ENCODE results near the gene THRA. TPM values are rescaled to one million over a fixed set of nuclear protein-coding genes. Genes with fewer than 3 reads are reported as not detected.
A peak's percentile ranks its signal among the peaks of the same experiment; 100 is the strongest.

Gene THRA
- total RNA-seq, 1 donor from 2014 or later = 15.0 TPM

- Mint-ChIP-seq H3K27ac (ENCODE audit: unreplicated experiment) (peak overlapping the region; percentile 1), H3K4me3 (peak overlapping the region; percentile 93), H3K36me3 (ENCODE audit: low read depth) (peaks cover 15% of the 10 kb centered on the region), H3K9me3 (no peaks in the 10 kb centered on the region), H3K27me3 (ENCODE audit: low read depth) (no peaks in the 10 kb centered on the region), H3K4me1 (peaks cover 32% of the 10 kb centered on the region)
- DNase-seq (ENCODE audit: low read depth, low spot score) = no peak
- no peak for TF ChIP-seq CTCF (conservative IDR thresholded peaks at IDR 0.05)
Observed at GRCh38 chr17:40124279-40125141, 61.7 kb downstream of the THRA start.

- H3K27ac Mint-ChIP-seq (ENCODE audit: unreplicated experiment) = no peak overlapping the region
- TF ChIP-seq CTCF (conservative IDR thresholded peaks at IDR 0.05) = peak; percentile 31
- peaks cover 42% of the 10 kb centered on the region for H3K36me3 Mint-ChIP-seq (ENCODE audit: low read depth)
- DNase-seq (ENCODE audit: low read depth, low spot score) = no peak
- H3K4me1 Mint-ChIP-seq = peaks cover 11% of the 10 kb centered on the region
- H3K27me3 Mint-ChIP-seq (ENCODE audit: low read depth) = no peaks in the 10 kb centered on the region
- H3K4me3 Mint-ChIP-seq = peak overlapping the region; percentile 33
- no peaks in the 10 kb centered on the region for H3K9me3 Mint-ChIP-seq
Observed at GRCh38 chr17:40129498-40129897, 66.7 kb downstream of the THRA start.

GRCh38 chr17:40130352-40131042 lies 67.7 kb downstream of the THRA start:
- peak overlapping the region; percentile 57 for H3K27ac Mint-ChIP-seq (ENCODE audit: unreplicated experiment)
- H3K36me3 Mint-ChIP-seq (ENCODE audit: low read depth) = peaks cover 45% of the 10 kb centered on the region
- peaks cover 3% of the 10 kb centered on the region for H3K4me1 Mint-ChIP-seq
- no peaks in the 10 kb centered on the region for H3K27me3 Mint-ChIP-seq (ENCODE audit: low read depth)
- no peak for TF ChIP-seq CTCF (conservative IDR thresholded peaks at IDR 0.05)
- H3K4me3 Mint-ChIP-seq = peak overlapping the region; percentile 64
- DNase-seq (ENCODE audit: low read depth, low spot score) = no peak
- H3K9me3 Mint-ChIP-seq = no peaks in the 10 kb centered on the region

GRCh38 chr17:40134184-40134583 lies 71.4 kb downstream of the THRA start:
- no peak overlapping the region for H3K27ac Mint-ChIP-seq (ENCODE audit: unreplicated experiment)
- H3K36me3 Mint-ChIP-seq (ENCODE audit: low read depth) = peaks cover 41% of the 10 kb centered on the region
- peak overlapping the region; percentile 64 for H3K4me3 Mint-ChIP-seq
- H3K27me3 Mint-ChIP-seq (ENCODE audit: low read depth) = no peaks in the 10 kb centered on the region
- TF ChIP-seq CTCF (conservative IDR thresholded peaks at IDR 0.05) = no peak
- peaks cover 4% of the 10 kb centered on the region for H3K4me1 Mint-ChIP-seq
- H3K9me3 Mint-ChIP-seq = no peaks in the 10 kb centered on the region
- no peak for DNase-seq (ENCODE audit: low read depth, low spot score)

- Mint-ChIP-seq H3K9me3 (no peaks in the 10 kb centered on the region), H3K4me3 (no peak overlapping the region), H3K36me3 (ENCODE audit: low read depth) (peaks cover 29% of the 10 kb centered on the region), H3K27me3 (ENCODE audit: low read depth) (peaks cover 8% of the 10 kb centered on the region), H3K27ac (ENCODE audit: unreplicated experiment) (no peak overlapping the region), H3K4me1 (peaks cover 16% of the 10 kb centered on the region)
- no peak for TF ChIP-seq CTCF (conservative IDR thresholded peaks at IDR 0.05)
- no peak for DNase-seq (ENCODE audit: low read depth, low spot score)
Observed at GRCh38 chr17:40135817-40136216, 73.1 kb downstream of the THRA start.

Data from neural crest cell (in vitro differentiated cells).